ENCODE data around the gene CASKIN2. TPM values are rescaled to one million over a fixed set of nuclear protein-coding genes. Genes with fewer than 3 reads are reported as not detected.
A peak's percentile ranks its signal among the peaks of the same experiment; 100 is the strongest.
"Not testable (repeated sequence)": the region's sequence is repeated elsewhere in the genome, so short reads cannot be mapped to it uniquely, and the experiment has no call there.

The CASKIN2 gene
- total RNA-seq, 1 donor from 2014 or later = 50.6 TPM

- Mint-ChIP-seq H3K27me3 (no peaks in the 10 kb centered on the region), H3K9me3 (ENCODE audit: low read depth) (no peaks in the 10 kb centered on the region), H3K36me3 (ENCODE audit: insufficient read depth) (peaks cover 16% of the 10 kb centered on the region), H3K4me3 (ENCODE audit: low read depth) (no peak overlapping the region), H3K27ac (no peak overlapping the region), H3K4me1 (ENCODE audit: low read depth) (peaks cover 26% of the 10 kb centered on the region)
- no peak for TF ChIP-seq CTCF (IDR thresholded peaks at IDR 0.05; ENCODE audit: unreplicated experiment)
- DNase-seq (ENCODE audit: low spot score, unreplicated experiment) = no peak
These were observed 6.8 kb upstream of the CASKIN2 start for GRCh38 chr17:75521951-75522727.

- no peaks in the 10 kb centered on the region for H3K27me3 Mint-ChIP-seq
- H3K9me3 Mint-ChIP-seq (ENCODE audit: low read depth) = no peaks in the 10 kb centered on the region
- no peak overlapping the region for H3K4me3 Mint-ChIP-seq (ENCODE audit: low read depth)
- peaks cover 19% of the 10 kb centered on the region for H3K4me1 Mint-ChIP-seq (ENCODE audit: low read depth)
- peaks cover 16% of the 10 kb centered on the region for H3K36me3 Mint-ChIP-seq (ENCODE audit: insufficient read depth)
- no peak for TF ChIP-seq CTCF (IDR thresholded peaks at IDR 0.05; ENCODE audit: unreplicated experiment)
- H3K27ac Mint-ChIP-seq = no peak overlapping the region
- DNase-seq (ENCODE audit: low spot score, unreplicated experiment) = no peak
These were observed 6.0 kb upstream of the CASKIN2 start for GRCh38 chr17:75521290-75521689.

GRCh38 chr17:75520413-75520812 lies 5.1 kb upstream of the CASKIN2 start:
- Mint-ChIP-seq H3K4me1 (ENCODE audit: low read depth) (peaks cover 19% of the 10 kb centered on the region), H3K36me3 (ENCODE audit: insufficient read depth) (peaks cover 16% of the 10 kb centered on the region)
- H3K4me3 Mint-ChIP-seq (ENCODE audit: low read depth); H3K9me3 Mint-ChIP-seq (ENCODE audit: low read depth); H3K27me3 Mint-ChIP-seq; DNase-seq (ENCODE audit: low spot score, unreplicated experiment); H3K27ac Mint-ChIP-seq: not testable (repeated sequence)

GRCh38 chr17:75518983-75519537 lies 3.7 kb upstream of the CASKIN2 start:
- H3K36me3 Mint-ChIP-seq (ENCODE audit: insufficient read depth) = peaks cover 16% of the 10 kb centered on the region
- no peaks in the 10 kb centered on the region for H3K9me3 Mint-ChIP-seq (ENCODE audit: low read depth)
- no peak overlapping the region for H3K27ac Mint-ChIP-seq
- H3K27me3 Mint-ChIP-seq = no peaks in the 10 kb centered on the region
- H3K4me1 Mint-ChIP-seq (ENCODE audit: low read depth) = peaks cover 14% of the 10 kb centered on the region
- H3K4me3 Mint-ChIP-seq (ENCODE audit: low read depth) = no peak overlapping the region
- TF ChIP-seq CTCF (IDR thresholded peaks at IDR 0.05; ENCODE audit: unreplicated experiment) = peak; percentile 14
- DNase-seq (ENCODE audit: low spot score, unreplicated experiment) = no peak

- H3K36me3 Mint-ChIP-seq (ENCODE audit: insufficient read depth) = peaks cover 17% of the 10 kb centered on the region
- TF ChIP-seq CTCF (IDR thresholded peaks at IDR 0.05; ENCODE audit: unreplicated experiment) = no peak
- H3K9me3 Mint-ChIP-seq (ENCODE audit: low read depth) = no peaks in the 10 kb centered on the region
- no peak overlapping the region for H3K27ac Mint-ChIP-seq
- H3K4me3 Mint-ChIP-seq (ENCODE audit: low read depth) = peak overlapping the region; percentile 83
- no peaks in the 10 kb centered on the region for H3K27me3 Mint-ChIP-seq
- H3K4me1 Mint-ChIP-seq (ENCODE audit: low read depth) = peaks cover 22% of the 10 kb centered on the region
- no peak for DNase-seq (ENCODE audit: low spot score, unreplicated experiment)
These were observed 2.9 kb upstream of the CASKIN2 start for GRCh38 chr17:75518201-75518600.

Measured in progenitor cell of endocrine pancreas (in vitro differentiated cells).